GM21360 (cell line): ENCODE data around the gene ALDH1L2.

Experiments used
- ATAC-seq: cut with Tn5 transposase; IDR thresholded peaks from one replicate; pipeline ENCODE4 v1.9.1; 2021; ENCODE audit warnings: mild to moderate bottlenecking, moderate library complexity; ENCODE audit not compliant: unreplicated experiment

Gene ALDH1L2

GRCh38 chr12:105036937-105037649, 47.2 kb downstream of the ALDH1L2 start:
- no peak for ATAC-seq

GRCh38 chr12:105033851-105034250, 50.4 kb downstream of the ALDH1L2 start:
- ATAC-seq = no peak

GRCh38 chr12:105032703-105033357, 51.4 kb downstream of the ALDH1L2 start:
- ATAC-seq = no peak

GRCh38 chr12:105030820-105031807, 53.1 kb downstream of the ALDH1L2 start:
- peak; percentile 78 for ATAC-seq

- ATAC-seq = no peak
Observed at GRCh38 chr12:105026411-105026810, 57.8 kb downstream of the ALDH1L2 start.

GRCh38 chr12:105025890-105026289, 58.4 kb downstream of the ALDH1L2 start:
- no peak for ATAC-seq

GRCh38 chr12:105024928-105025327, 59.3 kb downstream of the ALDH1L2 start:
- ATAC-seq = no peak

- ATAC-seq = no peak
Observed at GRCh38 chr12:105020241-105020962, 63.9 kb downstream of the ALDH1L2 start.

- no peak for ATAC-seq
Observed at GRCh38 chr12:105018776-105019175, 65.5 kb downstream of the ALDH1L2 start.

- ATAC-seq = no peak
Observed at GRCh38 chr12:105018012-105018411, 66.2 kb downstream of the ALDH1L2 start.

- ATAC-seq = no peak
Observed at GRCh38 chr12:105015543-105015942, 68.7 kb downstream of the ALDH1L2 start.

- ATAC-seq = no peak
Observed at GRCh38 chr12:105014603-105015002, 69.7 kb downstream of the ALDH1L2 start.

GRCh38 chr12:105013892-105014291, 70.4 kb downstream of the ALDH1L2 start:
- no peak for ATAC-seq

GRCh38 chr12:105001476-105001875, 82.8 kb downstream of the ALDH1L2 start:
- ATAC-seq = no peak

GRCh38 chr12:104999347-104999685, 84.9 kb downstream of the ALDH1L2 start:
- ATAC-seq = no peak

GRCh38 chr12:104998423-104999346, 85.6 kb downstream of the ALDH1L2 start:
- no peak for ATAC-seq

- no peak for ATAC-seq
Observed at GRCh38 chr12:104997541-104997940, 86.7 kb downstream of the ALDH1L2 start.

- ATAC-seq = no peak
Observed at GRCh38 chr12:104994336-104994735, 89.9 kb downstream of the ALDH1L2 start.

GRCh38 chr12:104991565-104992128, 92.6 kb downstream of the ALDH1L2 start:
- no peak for ATAC-seq
